C4-2B (cell line): ENCODE measurements around the gene TSACC.

ENCODE experiments used
- H3K27ac ChIP-seq: fragments of 450-650 bp; 2 replicates; pipeline ENCODE4 v1.5.1; 2017
- CTCF ChIP-seq: fragments of 450-650 bp; conservative IDR thresholded peaks from 2 replicates; pipeline ENCODE4 v1.5.1; 2017; ENCODE audit warnings: mild to moderate bottlenecking
- ZFX ChIP-seq: fragments of 450-650 bp; IDR thresholded peaks from 2 replicates; pipeline ENCODE4 v1.6.1; 2017

TSACC gene

GRCh38 chr1:156359973-156360372 lies 21.6 kb downstream of the TSACC start:
- no peak overlapping the region for H3K27ac ChIP-seq
- TF ChIP-seq CTCF (no peak), ZFX (no peak)

DNA sequence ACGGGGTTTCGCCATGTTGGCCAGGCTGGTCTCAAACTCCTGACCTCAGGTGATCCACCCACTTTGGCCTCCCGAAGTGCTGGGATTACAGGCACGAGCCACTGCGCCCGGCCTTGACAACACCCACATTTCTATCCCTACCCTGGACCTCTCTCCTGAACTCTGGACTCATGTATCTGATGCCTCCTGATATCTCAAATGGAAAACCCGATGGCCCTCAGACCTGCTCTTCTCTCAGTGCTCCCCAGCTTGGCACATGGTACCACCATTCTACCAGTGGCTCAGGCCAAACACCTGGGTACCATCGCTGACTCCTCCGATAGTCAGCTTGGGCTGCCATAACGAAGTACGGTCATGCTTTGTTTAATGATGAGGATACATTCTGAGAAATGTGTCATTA lies 22.2 kb downstream of the TSACC start:
- no peak for TF ChIP-seq CTCF
- TF ChIP-seq ZFX, result no peak

DNA sequence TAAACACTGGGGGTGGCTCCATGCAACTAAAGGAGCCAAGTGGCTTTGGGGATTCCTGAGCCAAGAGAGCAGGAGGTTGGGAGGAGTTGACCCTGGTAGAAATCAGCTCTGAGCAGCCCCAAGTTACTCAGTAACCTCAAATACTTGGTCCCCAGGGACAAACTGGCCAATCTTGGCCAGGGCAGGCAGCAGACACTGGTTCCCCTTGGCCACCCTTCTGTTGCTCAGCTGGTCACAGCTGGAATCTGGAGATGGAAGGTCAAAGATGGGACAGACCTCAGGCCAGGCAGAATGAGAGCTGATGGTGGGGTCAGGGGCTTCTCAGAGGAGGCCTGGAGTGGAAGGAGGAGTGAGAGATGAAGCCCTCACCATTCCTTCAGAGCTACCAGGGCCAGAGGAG lies 27.4 kb downstream of the TSACC start:
- no peak for TF ChIP-seq ZFX
- no peak for TF ChIP-seq CTCF
- H3K27ac ChIP-seq, result no peak overlapping the region

More for the DNA sequence above, 22.2 kb downstream of the TSACC start:
- no peak overlapping the region for H3K27ac ChIP-seq

DNA sequence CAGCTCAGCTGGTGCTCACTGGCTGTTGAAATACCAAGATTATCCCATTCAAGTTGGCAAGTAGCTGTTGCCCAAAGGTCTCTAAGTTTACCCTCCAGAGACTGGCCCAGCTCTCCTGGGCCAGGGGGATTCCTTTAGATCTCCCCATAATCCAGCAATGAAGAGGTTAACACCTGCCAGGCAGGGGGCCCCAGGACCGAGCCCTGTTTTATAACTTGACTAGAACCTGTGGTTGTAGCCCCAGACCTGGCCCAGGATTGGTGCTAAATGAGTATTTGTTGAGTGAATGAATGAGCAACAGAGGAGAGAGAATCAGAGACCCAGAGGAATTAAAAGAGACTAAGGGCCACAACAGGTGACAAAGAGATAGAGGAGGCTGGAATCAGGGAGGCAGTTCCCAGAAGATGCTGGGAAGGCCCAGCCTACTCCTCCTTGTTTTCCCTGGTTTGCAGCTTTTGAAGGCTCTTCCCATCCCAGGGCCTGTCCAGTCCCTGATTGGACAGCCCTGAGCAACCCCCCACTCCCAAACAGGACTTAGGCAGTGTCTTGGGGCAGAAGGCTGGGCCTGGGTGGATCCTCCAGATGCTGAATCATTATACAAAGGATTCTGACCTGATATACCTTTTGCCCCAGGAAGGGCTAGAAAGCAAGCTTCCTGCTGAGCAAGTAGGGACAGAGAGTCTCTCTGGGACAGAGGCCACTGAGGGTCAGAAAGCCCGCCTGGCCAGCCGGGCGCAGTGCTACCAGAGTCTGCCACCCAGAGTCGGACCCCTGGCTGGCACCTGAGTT lies 28.2 kb downstream of the TSACC start:
- no peak for TF ChIP-seq CTCF
- no peak for TF ChIP-seq ZFX

DNA sequence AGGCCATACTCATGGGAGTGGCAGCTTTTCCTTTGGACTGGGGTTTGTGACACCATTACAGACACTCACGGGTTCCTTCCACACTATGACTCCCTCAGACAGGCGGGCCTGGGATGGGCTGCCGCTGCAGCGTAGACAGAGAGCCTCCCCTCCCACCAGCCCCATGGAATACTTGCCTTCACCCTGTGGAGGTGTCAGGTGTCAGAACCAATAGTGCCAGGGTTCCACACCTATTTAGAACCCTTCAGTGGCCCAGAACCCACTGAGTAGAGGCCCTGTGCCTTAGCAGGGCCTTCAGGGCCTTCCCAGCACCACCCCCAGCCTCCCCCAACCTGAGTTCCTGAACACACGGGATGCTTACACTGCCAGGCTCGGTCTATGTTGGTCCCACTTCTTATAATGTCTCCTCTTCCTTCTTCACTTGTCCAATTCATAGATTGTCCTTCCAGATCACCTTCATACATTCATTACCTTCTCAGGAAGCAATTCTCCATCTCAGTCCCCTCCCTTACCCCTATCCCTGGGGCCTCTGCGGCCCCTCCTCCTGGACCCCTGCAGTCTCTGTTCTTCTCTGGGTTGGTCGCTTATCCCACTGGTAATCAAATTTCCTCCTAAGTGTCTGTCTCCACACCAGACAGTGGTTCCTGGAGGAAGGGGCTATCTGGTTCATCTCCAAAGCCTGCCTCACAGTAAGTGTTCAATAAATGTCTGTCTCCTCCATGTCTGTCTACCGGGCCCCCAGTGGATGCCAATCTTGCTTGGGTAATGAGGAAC lies 29.2 kb downstream of the TSACC start:
- H3K27ac ChIP-seq, result no peak overlapping the region
- no peak for TF ChIP-seq ZFX
- TF ChIP-seq CTCF, result no peak

More for the DNA sequence above, 28.2 kb downstream of the TSACC start:
- no peak overlapping the region for H3K27ac ChIP-seq

DNA sequence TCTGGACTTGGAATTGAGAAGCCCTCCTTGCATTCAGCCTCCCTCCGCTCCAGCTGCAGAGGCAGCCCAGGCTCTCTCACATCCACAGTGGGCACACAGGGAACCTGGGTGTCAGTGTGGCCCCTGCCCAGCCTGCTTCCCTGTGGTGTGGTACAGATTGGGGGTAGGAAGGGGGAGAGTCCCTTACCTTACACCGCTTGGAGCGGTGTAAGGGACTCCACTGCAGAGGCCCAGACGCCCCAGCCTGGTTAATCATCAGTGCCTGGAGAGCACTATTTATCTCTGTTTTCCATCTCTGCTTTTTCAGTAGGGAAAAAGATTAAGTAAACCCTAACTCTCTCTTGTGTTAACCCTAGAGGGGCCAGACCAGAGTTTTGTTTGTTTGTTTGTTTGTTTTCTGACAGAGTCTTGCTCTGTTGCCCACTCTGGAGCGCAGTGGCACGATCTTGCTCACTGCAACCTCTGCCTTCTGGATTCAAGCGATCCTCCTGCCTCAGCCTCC lies 29.9 kb downstream of the TSACC start:
- TF ChIP-seq ZFX (no peak), CTCF (no peak)
- H3K27ac ChIP-seq, result no peak overlapping the region; the same call in 1 of the 2 replicates
